Astrocyte (in vitro differentiated cells and primary cell): ENCODE results near the gene SRSF8. TPM values are rescaled to one million over a fixed set of nuclear protein-coding genes. Genes with fewer than 3 reads are reported as not detected.

ENCODE experiments used
- DNase-seq: peaks from one replicate; pipeline ENCODE4 v3.0.0-alpha.2; 2010; ENCODE audit warnings: low read depth
- FAIRE-seq: peaks from 2 replicates; lab custom pipeline; 2011; peaks lifted over from hg19 to GRCh38; lab: Jason Lieb, UNC
- H2AFZ ChIP-seq: 2 replicates; pipeline ENCODE4 v1.6.0; 2012; ENCODE audit warnings: low read depth, low read length, inconsistent platforms
- H3K27ac ChIP-seq: 2 replicates; pipeline ENCODE4 v1.5.1; 2011; ENCODE audit warnings: low read depth, low read length, inconsistent platforms
- H3K27me3 ChIP-seq: 2 replicates; pipeline ENCODE4 v1.6.0; 2011; ENCODE audit warnings: low read length, inconsistent platforms; ENCODE audit not compliant: insufficient read depth
- H3K36me3 ChIP-seq: 2 replicates; pipeline ENCODE4 v1.5.1; 2011; ENCODE audit warnings: low read length, inconsistent platforms; ENCODE audit not compliant: insufficient read depth
- H3K4me1 ChIP-seq: 2 replicates; pipeline ENCODE4 v1.5.1; 2011; ENCODE audit warnings: low read length, inconsistent platforms; ENCODE audit not compliant: insufficient read depth
- H3K4me2 ChIP-seq: 2 replicates; pipeline ENCODE4 v1.6.0; 2012; ENCODE audit warnings: low read length, inconsistent platforms
- H3K4me3 ChIP-seq: 2 replicates; pipeline ENCODE4 v1.5.1; 2011; ENCODE audit warnings: low read depth, mild to moderate bottlenecking, low read length, inconsistent platforms; ENCODE audit not compliant: insufficient read depth
- H3K79me2 ChIP-seq: 2 replicates; pipeline ENCODE4 v1.6.0; 2012; ENCODE audit warnings: mild to moderate bottlenecking, low read length, inconsistent platforms; ENCODE audit not compliant: insufficient read depth
- H3K9ac ChIP-seq: 2 replicates; pipeline ENCODE4 v1.6.0; 2012; ENCODE audit warnings: mild to moderate bottlenecking, low read length, inconsistent platforms
- H3K9me3 ChIP-seq: 2 replicates; pipeline ENCODE4 v1.5.1; 2012; ENCODE audit warnings: low read depth, mild to moderate bottlenecking, low read length, inconsistent platforms; ENCODE audit not compliant: insufficient read depth
- H4K20me1 ChIP-seq: 2 replicates; pipeline ENCODE4 v1.6.0; 2012; ENCODE audit warnings: low read length, inconsistent platforms; ENCODE audit not compliant: insufficient read depth
- H3K27ac Mint-ChIP-seq: one replicate; pipeline ENCODE4 v1.8.0; 2021; ENCODE audit warnings: mild to moderate bottlenecking, mixed read lengths; ENCODE audit not compliant: unreplicated experiment
- H3K27me3 Mint-ChIP-seq: one replicate; pipeline ENCODE4 v1.8.0; 2021; ENCODE audit warnings: low read depth, mixed read lengths; ENCODE audit not compliant: unreplicated experiment
- H3K36me3 Mint-ChIP-seq: one replicate; pipeline ENCODE4 v1.8.0; 2021; ENCODE audit warnings: low read depth, mixed read lengths; ENCODE audit not compliant: unreplicated experiment
- H3K4me1 Mint-ChIP-seq: one replicate; pipeline ENCODE4 v1.8.0; 2021; ENCODE audit warnings: low read depth, mixed read lengths; ENCODE audit not compliant: unreplicated experiment
- H3K4me3 Mint-ChIP-seq: one replicate; pipeline ENCODE4 v1.8.0; 2021; ENCODE audit warnings: mild to moderate bottlenecking, moderate library complexity, mixed read lengths; ENCODE audit not compliant: unreplicated experiment
- H3K9me3 Mint-ChIP-seq: one replicate; pipeline ENCODE4 v1.8.0; 2021; ENCODE audit warnings: mild to moderate bottlenecking, mixed read lengths; ENCODE audit not compliant: unreplicated experiment
- EZH2 ChIP-seq: IDR thresholded peaks from 2 replicates; pipeline ENCODE4 v1.6.1; 2012; ENCODE audit warnings: mild to moderate bottlenecking, low read length, inconsistent platforms; ENCODE audit not compliant: insufficient read depth
- total RNA-seq: library from RNA; stranded (reverse); gene quantifications from 2 replicates; pipeline ENCODE4 v1.2.1, GENCODE V29; 2021
- TF ChIP-seq, protein P1 (sequence below): IDR thresholded peaks from 2 replicates; pipeline ENCODE4 v1.5.1; 2011; ENCODE audit warnings: low read depth, mild to moderate bottlenecking, inconsistent platforms, low read length, moderate library complexity; ENCODE audit not compliant: insufficient read depth

The SRSF8 gene
- total RNA-seq, 1 donor from 2014 or later, result 47.5 TPM

- no peaks in the 10 kb centered on the region for H3K27me3 ChIP-seq
- no peak overlapping the region for H3K27ac Mint-ChIP-seq
- peaks cover 3% of the 10 kb centered on the region for H3K9me3 Mint-ChIP-seq
- no peaks in the 10 kb centered on the region for H3K9me3 ChIP-seq
- H3K4me3 ChIP-seq, result no peak overlapping the region
- H3K79me2 ChIP-seq, result peaks cover 3% of the 10 kb centered on the region
- H3K4me1 Mint-ChIP-seq, result peaks cover 28% of the 10 kb centered on the region
- no peak overlapping the region for H2AFZ ChIP-seq
- no peak for DNase-seq
- no peak overlapping the region for H3K9ac ChIP-seq
- FAIRE-seq, result no peak
- peaks cover 7% of the 10 kb centered on the region for H4K20me1 ChIP-seq
- H3K4me3 Mint-ChIP-seq, result no peak overlapping the region
- H3K36me3 Mint-ChIP-seq, result peaks cover 4% of the 10 kb centered on the region
- no peaks in the 10 kb centered on the region for H3K36me3 ChIP-seq
- no peaks in the 10 kb centered on the region for H3K27me3 Mint-ChIP-seq
- TF ChIP-seq, protein P1, sequence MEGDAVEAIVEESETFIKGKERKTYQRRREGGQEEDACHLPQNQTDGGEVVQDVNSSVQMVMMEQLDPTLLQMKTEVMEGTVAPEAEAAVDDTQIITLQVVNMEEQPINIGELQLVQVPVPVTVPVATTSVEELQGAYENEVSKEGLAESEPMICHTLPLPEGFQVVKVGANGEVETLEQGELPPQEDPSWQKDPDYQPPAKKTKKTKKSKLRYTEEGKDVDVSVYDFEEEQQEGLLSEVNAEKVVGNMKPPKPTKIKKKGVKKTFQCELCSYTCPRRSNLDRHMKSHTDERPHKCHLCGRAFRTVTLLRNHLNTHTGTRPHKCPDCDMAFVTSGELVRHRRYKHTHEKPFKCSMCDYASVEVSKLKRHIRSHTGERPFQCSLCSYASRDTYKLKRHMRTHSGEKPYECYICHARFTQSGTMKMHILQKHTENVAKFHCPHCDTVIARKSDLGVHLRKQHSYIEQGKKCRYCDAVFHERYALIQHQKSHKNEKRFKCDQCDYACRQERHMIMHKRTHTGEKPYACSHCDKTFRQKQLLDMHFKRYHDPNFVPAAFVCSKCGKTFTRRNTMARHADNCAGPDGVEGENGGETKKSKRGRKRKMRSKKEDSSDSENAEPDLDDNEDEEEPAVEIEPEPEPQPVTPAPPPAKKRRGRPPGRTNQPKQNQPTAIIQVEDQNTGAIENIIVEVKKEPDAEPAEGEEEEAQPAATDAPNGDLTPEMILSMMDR, result no peak
- TF ChIP-seq EZH2, result no peak
- no peak overlapping the region for H3K4me2 ChIP-seq
- H3K27ac ChIP-seq, result no peak overlapping the region
- peaks cover 25% of the 10 kb centered on the region for H3K4me1 ChIP-seq
These were observed 38.1 kb downstream of the SRSF8 start for GRCh38 chr11:95104856-95105255.

DNA sequence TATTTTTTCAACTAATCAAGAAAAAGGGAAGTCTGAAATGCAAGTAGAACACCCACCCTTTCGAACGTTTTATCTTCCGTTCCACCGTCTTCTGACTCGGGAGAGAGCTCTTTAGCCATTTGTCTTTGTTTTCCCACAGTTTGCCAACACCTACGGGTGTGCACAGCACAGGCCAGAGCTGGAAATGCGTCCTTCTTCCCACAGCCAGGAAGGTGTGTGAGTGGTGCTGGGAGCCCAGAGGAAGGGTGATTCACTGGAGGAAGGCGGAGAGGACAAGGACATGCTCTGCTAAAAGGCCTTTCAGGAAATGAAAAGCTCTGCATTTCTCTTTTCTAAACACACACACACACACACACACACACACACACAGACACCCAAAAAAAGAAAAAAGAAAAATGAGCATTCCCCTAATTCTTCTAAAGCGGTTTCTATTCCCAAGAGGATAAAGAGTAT, 41.5 kb downstream of the SRSF8 start:
- Mint-ChIP-seq H3K9me3 (peaks cover 3% of the 10 kb centered on the region), H3K27ac (peak overlapping the region; percentile 79), H3K4me1 (peaks cover 32% of the 10 kb centered on the region), H3K27me3 (no peaks in the 10 kb centered on the region), H3K36me3 (peaks cover 8% of the 10 kb centered on the region), H3K4me3 (no peak overlapping the region)
- Histone ChIP-seq H3K4me1 (peaks cover 25% of the 10 kb centered on the region), H3K9ac (peak overlapping the region; percentile 34), H3K79me2 (peaks cover 3% of the 10 kb centered on the region), H3K27me3 (no peaks in the 10 kb centered on the region), H4K20me1 (peaks cover 17% of the 10 kb centered on the region), H3K4me3 (no peak overlapping the region), H3K9me3 (no peaks in the 10 kb centered on the region), H2AFZ (peak overlapping the region; percentile 43), H3K27ac (peak overlapping the region; percentile 56), H3K4me2 (peak overlapping the region; percentile 64), H3K36me3 (no peaks in the 10 kb centered on the region)
- DNase-seq, result peak; percentile 84
- FAIRE-seq, result peak; percentile 64
- TF ChIP-seq, protein P1, result no peak
- no peak for TF ChIP-seq EZH2
